Right hindlimb (tissue), 1 donor: ENCODE results near the gene HNRNPDL.
"Not testable (repeated sequence)": the region's sequence is repeated elsewhere in the genome, so short reads cannot be mapped to it uniquely, and the experiment has no call there.

Experiments
- DNase-seq: peaks from one replicate; pipeline ENCODE4 v3.0.0-alpha.2; 2018

The HNRNPDL gene

GRCh38 chr4:82431831-82432230 is 1.6 kb upstream of the HNRNPDL start:
- DNase-seq, result no peak

- DNase-seq, result no peak
Observed at GRCh38 chr4:82430964-82431745, 893 bp upstream of the HNRNPDL start.

- no peak for DNase-seq
Observed at GRCh38 chr4:82429728-82430192, 502 bp downstream of the HNRNPDL start.

GRCh38 chr4:82428969-82429727 is 1.1 kb downstream of the HNRNPDL start:
- peak; percentile 97 for DNase-seq

- DNase-seq, result no peak
Observed at GRCh38 chr4:82428526-82428968, 1.7 kb downstream of the HNRNPDL start.

- no peak for DNase-seq
Observed at GRCh38 chr4:82425478-82425877, 4.8 kb downstream of the HNRNPDL start.

- DNase-seq, result no peak
Observed at GRCh38 chr4:82423245-82424054, 6.8 kb downstream of the HNRNPDL start.

- no peak for DNase-seq
Observed at GRCh38 chr4:82422616-82423015, 7.6 kb downstream of the HNRNPDL start.

GRCh38 chr4:82421796-82422560 is 8.3 kb downstream of the HNRNPDL start:
- no peak for DNase-seq

GRCh38 chr4:82419451-82419850 is 10.8 kb downstream of the HNRNPDL start:
- DNase-seq, result no peak

- DNase-seq, result no peak
Observed at GRCh38 chr4:82415922-82416365, 14.3 kb downstream of the HNRNPDL start.

GRCh38 chr4:82415061-82415460 is 15.2 kb downstream of the HNRNPDL start:
- not testable (repeated sequence) for DNase-seq

GRCh38 chr4:82403725-82404124 is 26.5 kb downstream of the HNRNPDL start:
- DNase-seq, result no peak

- DNase-seq, result no peak
Observed at GRCh38 chr4:82402196-82402775, 28.0 kb downstream of the HNRNPDL start.

GRCh38 chr4:82401600-82401999 is 28.7 kb downstream of the HNRNPDL start:
- DNase-seq, result no peak

GRCh38 chr4:82398263-82398662 is 32.0 kb downstream of the HNRNPDL start:
- no peak for DNase-seq

GRCh38 chr4:82397527-82397926 is 32.7 kb downstream of the HNRNPDL start:
- DNase-seq, result no peak

GRCh38 chr4:82394896-82395295 is 35.4 kb downstream of the HNRNPDL start:
- no peak for DNase-seq

- not testable (repeated sequence) for DNase-seq
Observed at GRCh38 chr4:82390061-82390460, 40.2 kb downstream of the HNRNPDL start.

GRCh38 chr4:82388405-82388804 is 41.9 kb downstream of the HNRNPDL start:
- DNase-seq, result no peak

GRCh38 chr4:82386312-82386711 is 44.0 kb downstream of the HNRNPDL start:
- DNase-seq, result not testable (repeated sequence)

- DNase-seq, result no peak
Observed at GRCh38 chr4:82382751-82383150, 47.5 kb downstream of the HNRNPDL start.
